ENCODE measurements around the gene MAS1L. TPM values are rescaled to one million over a fixed set of nuclear protein-coding genes. Genes with fewer than 3 reads are reported as not detected.

Gene MAS1L
- total RNA-seq, 1 donor from 2014 or later, result not detected

DNA sequence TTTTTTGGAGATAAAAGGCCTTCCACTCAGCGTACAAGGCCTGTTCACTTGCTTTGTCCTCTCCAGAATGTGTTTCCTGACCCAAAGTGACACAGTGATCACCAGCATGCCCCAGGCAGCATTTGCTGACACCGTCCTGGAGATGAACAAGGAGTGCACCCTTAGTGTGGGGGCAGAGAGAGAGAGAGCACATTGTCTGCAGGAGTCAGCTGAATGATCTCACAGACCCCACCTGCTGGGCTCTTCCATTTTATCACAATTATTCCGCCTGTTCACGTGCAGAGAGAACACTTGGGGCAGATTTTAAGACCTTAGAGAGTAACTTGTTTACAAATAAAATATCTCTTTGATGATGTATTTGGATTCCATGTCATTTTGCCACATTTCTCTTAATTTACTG, 22.4 kb upstream of the MAS1L start:
- DNase-seq (ENCODE audit: low spot score, unreplicated experiment), result no peak
- Mint-ChIP-seq H3K27me3 (peaks cover 19% of the 10 kb centered on the region), H3K9me3 (ENCODE audit: low read depth) (no peaks in the 10 kb centered on the region), H3K4me3 (ENCODE audit: low read depth) (no peak overlapping the region), H3K27ac (no peak overlapping the region), H3K4me1 (ENCODE audit: low read depth) (no peaks in the 10 kb centered on the region), H3K36me3 (ENCODE audit: insufficient read depth) (no peaks in the 10 kb centered on the region)
- no peak for TF ChIP-seq CTCF (IDR thresholded peaks at IDR 0.05; ENCODE audit: unreplicated experiment)

GRCh38 chr6:29509711-29510110, 22.0 kb upstream of the MAS1L start:
- no peaks in the 10 kb centered on the region for H3K9me3 Mint-ChIP-seq (ENCODE audit: low read depth)

DNA sequence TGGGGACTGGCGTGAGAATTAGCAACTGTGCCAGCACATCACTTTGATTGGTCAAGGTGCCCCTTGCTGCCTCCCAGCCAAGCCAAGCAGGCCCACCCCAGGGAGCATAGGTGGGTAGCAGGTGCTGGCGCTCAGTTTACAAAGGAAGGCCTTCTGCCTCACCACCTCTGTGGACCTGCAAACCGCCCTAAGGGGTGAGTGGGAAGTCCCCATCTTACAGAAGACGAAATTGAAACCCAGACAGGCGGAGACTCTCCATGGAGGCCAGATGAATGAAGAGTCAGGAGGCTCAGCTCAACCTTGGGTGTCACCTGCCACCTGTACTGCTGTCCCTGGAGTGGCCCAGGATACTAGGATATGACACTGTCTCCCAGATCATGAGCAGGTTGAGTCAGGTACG, 21.5 kb upstream of the MAS1L start:
- no peak overlapping the region for H3K4me3 Mint-ChIP-seq (ENCODE audit: low read depth)
- no peaks in the 10 kb centered on the region for H3K36me3 Mint-ChIP-seq (ENCODE audit: insufficient read depth)
- peaks cover 19% of the 10 kb centered on the region for H3K27me3 Mint-ChIP-seq
- H3K4me1 Mint-ChIP-seq (ENCODE audit: low read depth), result no peaks in the 10 kb centered on the region
- no peak for DNase-seq (ENCODE audit: low spot score, unreplicated experiment)
- TF ChIP-seq CTCF (IDR thresholded peaks at IDR 0.05; ENCODE audit: unreplicated experiment), result no peak
- no peak overlapping the region for H3K27ac Mint-ChIP-seq
- no peaks in the 10 kb centered on the region for H3K9me3 Mint-ChIP-seq (ENCODE audit: low read depth)

More at GRCh38 chr6:29509711-29510110, 22.0 kb upstream of the MAS1L start:
- H3K36me3 Mint-ChIP-seq (ENCODE audit: insufficient read depth), result no peaks in the 10 kb centered on the region
- H3K4me1 Mint-ChIP-seq (ENCODE audit: low read depth), result no peaks in the 10 kb centered on the region
- no peak for DNase-seq (ENCODE audit: low spot score, unreplicated experiment)
- H3K27me3 Mint-ChIP-seq, result peaks cover 19% of the 10 kb centered on the region
- H3K27ac Mint-ChIP-seq, result no peak overlapping the region
- no peak overlapping the region for H3K4me3 Mint-ChIP-seq (ENCODE audit: low read depth)
- TF ChIP-seq CTCF (IDR thresholded peaks at IDR 0.05; ENCODE audit: unreplicated experiment), result no peak

GRCh38 chr6:29507319-29507718, 19.6 kb upstream of the MAS1L start:
- DNase-seq (ENCODE audit: low spot score, unreplicated experiment), result no peak
- Mint-ChIP-seq H3K36me3 (ENCODE audit: insufficient read depth) (no peaks in the 10 kb centered on the region), H3K27ac (no peak overlapping the region), H3K9me3 (ENCODE audit: low read depth) (no peaks in the 10 kb centered on the region), H3K4me1 (ENCODE audit: low read depth) (no peaks in the 10 kb centered on the region), H3K4me3 (ENCODE audit: low read depth) (no peak overlapping the region), H3K27me3 (peaks cover 22% of the 10 kb centered on the region)
- no peak for TF ChIP-seq CTCF (IDR thresholded peaks at IDR 0.05; ENCODE audit: unreplicated experiment)

DNA sequence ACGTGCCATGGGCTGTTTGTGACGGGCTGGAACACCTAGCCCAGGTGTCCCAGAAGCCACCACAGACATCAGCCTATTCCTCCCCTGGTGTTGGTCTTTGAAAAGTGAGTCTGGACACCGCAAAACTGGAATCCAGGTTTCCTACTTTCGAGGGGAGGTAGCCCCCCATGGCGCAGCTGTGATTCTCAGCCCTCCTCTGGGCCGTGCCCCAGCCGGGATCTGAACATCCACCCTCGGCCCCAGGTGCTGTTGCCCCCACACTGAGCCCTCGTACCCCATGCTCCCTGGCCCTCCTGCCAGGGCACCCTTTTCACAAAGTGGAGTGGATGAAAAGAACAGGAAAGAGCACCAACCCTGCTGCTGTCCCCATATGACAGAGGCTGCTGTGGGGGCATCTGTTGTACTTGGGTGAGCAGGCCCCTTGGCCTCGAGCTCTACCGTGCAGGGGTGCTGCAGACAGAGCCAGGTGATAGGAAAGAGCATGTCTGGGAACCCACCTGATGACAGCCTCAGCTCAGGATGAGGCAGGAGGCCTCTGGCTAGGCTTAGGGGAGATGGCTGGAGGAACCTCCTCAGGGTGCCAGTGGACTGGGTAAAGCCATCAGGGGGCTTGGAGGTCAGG, 18.8 kb upstream of the MAS1L start:
- H3K27me3 Mint-ChIP-seq, result peaks cover 21% of the 10 kb centered on the region
- no peaks in the 10 kb centered on the region for H3K36me3 Mint-ChIP-seq (ENCODE audit: insufficient read depth)
- H3K27ac Mint-ChIP-seq, result no peak overlapping the region
- no peak overlapping the region for H3K4me3 Mint-ChIP-seq (ENCODE audit: low read depth)
- no peaks in the 10 kb centered on the region for H3K4me1 Mint-ChIP-seq (ENCODE audit: low read depth)
- no peak for TF ChIP-seq CTCF (IDR thresholded peaks at IDR 0.05; ENCODE audit: unreplicated experiment)
- no peaks in the 10 kb centered on the region for H3K9me3 Mint-ChIP-seq (ENCODE audit: low read depth)
- DNase-seq (ENCODE audit: low spot score, unreplicated experiment), result no peak
